ENCODE measurements around the gene EMILIN1.

EMILIN1 gene

DNA sequence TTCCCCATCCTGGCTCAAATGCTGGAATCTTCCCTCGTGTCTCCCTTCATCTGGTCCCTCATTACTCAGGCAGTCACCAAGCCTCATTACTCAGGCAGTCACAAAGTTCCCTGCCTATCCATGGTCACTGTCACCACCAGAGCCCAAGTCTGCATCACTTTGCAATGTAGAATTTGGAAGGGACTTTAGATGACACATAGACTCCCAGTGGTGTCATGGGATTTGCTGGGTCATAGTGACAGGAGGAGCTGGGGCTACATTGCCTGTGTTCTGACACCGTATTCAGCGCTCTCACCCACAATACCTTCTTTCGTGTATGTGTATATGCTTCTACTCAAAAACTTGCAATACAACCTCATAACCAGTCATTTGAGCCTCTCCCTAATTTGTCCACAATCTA lies 2.1 kb upstream of the EMILIN1 start:
- Histone ChIP-seq H3K9me2 (replicated peaks; ENCODE audit: control insufficient read depth, low read length) (no peaks in the 10 kb centered on the region), H4K20me1 (ENCODE audit: control insufficient read depth, insufficient read depth, low read depth, low read length) (no peaks in the 10 kb centered on the region), H3K79me2 (ENCODE audit: control insufficient read depth, low read length) (peaks cover under 1% of the 10 kb centered on the region), H3K27ac (ENCODE audit: low read depth, low read length) (no peak overlapping the region), H3K27me3 (ENCODE audit: control insufficient read depth, low read length) (no peaks in the 10 kb centered on the region), H3K4me2 (ENCODE audit: low read length) (no peak overlapping the region), H3K4me1 (ENCODE audit: control insufficient read depth, low read length) (peaks cover 74% of the 10 kb centered on the region), H3F3A (ENCODE audit: control insufficient read depth, insufficient read depth) (peaks cover 15% of the 10 kb centered on the region), H3K4me3 (ENCODE audit: low read length) (no peak overlapping the region), H3K9me3 (ENCODE audit: control insufficient read depth, insufficient read depth, low read length) (no peaks in the 10 kb centered on the region), H3K36me3 (ENCODE audit: control insufficient read depth, low read length) (peaks cover under 1% of the 10 kb centered on the region; the same call in 1 of the 2 replicates)
- TF ChIP-seq EZH2phosphoT487 (IDR thresholded peaks at IDR 0.05; ENCODE audit: borderline replicate concordance, low read length), result no peak
- no peak for TF ChIP-seq CTCF (IDR thresholded peaks at IDR 0.05; ENCODE audit: low read depth, low read length, poor library complexity, severe bottlenecking)

GRCh38 chr2:27077231-27077630 lies 1.2 kb upstream of the EMILIN1 start:
- Histone ChIP-seq H3F3A (ENCODE audit: control insufficient read depth, insufficient read depth) (peaks cover 15% of the 10 kb centered on the region), H4K20me1 (ENCODE audit: control insufficient read depth, insufficient read depth, low read depth, low read length) (no peaks in the 10 kb centered on the region), H3K79me2 (ENCODE audit: control insufficient read depth, low read length) (no peaks in the 10 kb centered on the region), H3K9me3 (ENCODE audit: control insufficient read depth, insufficient read depth, low read length) (no peaks in the 10 kb centered on the region), H3K27me3 (ENCODE audit: control insufficient read depth, low read length) (no peaks in the 10 kb centered on the region), H3K36me3 (ENCODE audit: control insufficient read depth, low read length) (no peaks in the 10 kb centered on the region), H3K4me2 (ENCODE audit: low read length) (peak overlapping the region; percentile 23; the same call in 1 of the 2 replicates), H3K4me1 (ENCODE audit: control insufficient read depth, low read length) (peaks cover 78% of the 10 kb centered on the region), H3K27ac (ENCODE audit: low read depth, low read length) (no peak overlapping the region), H3K4me3 (ENCODE audit: low read length) (no peak overlapping the region), H3K9me2 (replicated peaks; ENCODE audit: control insufficient read depth, low read length) (no peaks in the 10 kb centered on the region)
- TF ChIP-seq CTCF (IDR thresholded peaks at IDR 0.05; ENCODE audit: low read depth, low read length, poor library complexity, severe bottlenecking) (no peak), EZH2phosphoT487 (IDR thresholded peaks at IDR 0.05; ENCODE audit: borderline replicate concordance, low read length) (no peak)

DNA sequence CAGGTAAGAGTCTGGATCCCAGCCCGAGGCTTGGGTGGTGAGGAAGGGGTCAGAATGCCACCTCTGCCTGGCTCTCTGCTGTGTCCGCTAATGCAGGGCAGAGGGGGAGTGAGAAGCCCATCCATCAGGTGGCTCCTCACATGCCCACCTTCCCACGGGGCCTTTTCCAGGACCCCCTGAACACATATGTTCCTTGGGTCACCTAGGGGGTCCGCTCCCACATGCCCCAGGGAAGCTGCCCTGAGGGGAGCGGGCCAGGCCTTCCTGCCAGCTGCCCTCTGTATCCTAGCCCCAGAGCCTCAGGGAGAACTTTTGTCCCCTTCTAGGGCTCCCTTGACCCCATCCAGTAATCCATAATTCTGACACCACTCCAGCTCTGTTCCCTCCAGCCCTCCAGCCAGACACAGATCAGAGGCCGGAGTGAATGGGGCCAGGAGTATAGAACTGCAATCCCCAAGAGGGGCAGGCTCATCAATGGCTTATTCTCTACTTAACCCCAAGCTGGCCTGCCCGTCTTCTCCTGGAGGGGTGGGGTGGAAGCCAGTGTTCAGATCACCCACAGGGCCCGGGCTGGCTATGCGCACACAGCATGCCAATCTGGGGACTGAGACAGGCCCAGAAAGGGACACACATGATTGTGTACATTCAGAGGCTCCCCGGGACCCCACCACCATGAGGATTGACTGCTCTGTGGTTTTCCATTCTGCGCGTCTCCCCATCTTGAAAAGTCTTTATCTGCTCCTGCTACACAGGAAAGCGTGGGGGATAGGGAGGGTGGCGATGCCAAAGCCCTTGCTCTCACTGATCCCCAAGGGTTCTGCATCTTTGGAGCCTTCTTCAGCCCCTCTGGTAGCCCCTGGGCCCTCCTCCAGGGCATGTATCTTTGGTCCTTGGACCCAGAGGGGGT lies 1.1 kb downstream of the EMILIN1 start:
- H3K27ac ChIP-seq (ENCODE audit: low read depth, low read length), result no peak overlapping the region
- H3K27me3 ChIP-seq (ENCODE audit: control insufficient read depth, low read length), result no peaks in the 10 kb centered on the region
- no peaks in the 10 kb centered on the region for H4K20me1 ChIP-seq (ENCODE audit: control insufficient read depth, insufficient read depth, low read depth, low read length)
- no peaks in the 10 kb centered on the region for H3K9me2 ChIP-seq (replicated peaks; ENCODE audit: control insufficient read depth, low read length)
- peak overlapping the region; percentile 33; the same call in 1 of the 2 replicates for H3K4me2 ChIP-seq (ENCODE audit: low read length)
- H3K79me2 ChIP-seq (ENCODE audit: control insufficient read depth, low read length), result no peaks in the 10 kb centered on the region
- peaks cover 8% of the 10 kb centered on the region for H3F3A ChIP-seq (ENCODE audit: control insufficient read depth, insufficient read depth)
- H3K36me3 ChIP-seq (ENCODE audit: control insufficient read depth, low read length), result no peaks in the 10 kb centered on the region
- peaks cover 60% of the 10 kb centered on the region for H3K4me1 ChIP-seq (ENCODE audit: control insufficient read depth, low read length)
- H3K4me3 ChIP-seq (ENCODE audit: low read length), result peak overlapping the region; percentile 30; the same call in 1 of the 2 replicates
- TF ChIP-seq EZH2phosphoT487 (IDR thresholded peaks at IDR 0.05; ENCODE audit: borderline replicate concordance, low read length) (no peak), CTCF (IDR thresholded peaks at IDR 0.05; ENCODE audit: low read depth, low read length, poor library complexity, severe bottlenecking) (no peak)
- no peaks in the 10 kb centered on the region for H3K9me3 ChIP-seq (ENCODE audit: control insufficient read depth, insufficient read depth, low read length)
